DOHH2 (cell line): ENCODE measurements around the gene SLIT1.

Source experiments
- CTCF ChIP-seq: fragments of 200-600 bp; sonication (generic); IDR thresholded peaks from one replicate; pipeline ENCODE4 v1.5.1; 2014; ENCODE audit warnings: antibody characterized with exemption, mild to moderate bottlenecking, low read depth, low read length; ENCODE audit not compliant: poor library complexity, severe bottlenecking
- EZH2phosphoT487 ChIP-seq: fragments of 200-600 bp; sonication (generic); IDR thresholded peaks from 2 replicates; pipeline ENCODE4 v1.6.1; 2017; ENCODE audit warnings: borderline replicate concordance, mild to moderate bottlenecking, antibody characterized with exemption, low read length, moderate library complexity, mixed read lengths

DNA sequence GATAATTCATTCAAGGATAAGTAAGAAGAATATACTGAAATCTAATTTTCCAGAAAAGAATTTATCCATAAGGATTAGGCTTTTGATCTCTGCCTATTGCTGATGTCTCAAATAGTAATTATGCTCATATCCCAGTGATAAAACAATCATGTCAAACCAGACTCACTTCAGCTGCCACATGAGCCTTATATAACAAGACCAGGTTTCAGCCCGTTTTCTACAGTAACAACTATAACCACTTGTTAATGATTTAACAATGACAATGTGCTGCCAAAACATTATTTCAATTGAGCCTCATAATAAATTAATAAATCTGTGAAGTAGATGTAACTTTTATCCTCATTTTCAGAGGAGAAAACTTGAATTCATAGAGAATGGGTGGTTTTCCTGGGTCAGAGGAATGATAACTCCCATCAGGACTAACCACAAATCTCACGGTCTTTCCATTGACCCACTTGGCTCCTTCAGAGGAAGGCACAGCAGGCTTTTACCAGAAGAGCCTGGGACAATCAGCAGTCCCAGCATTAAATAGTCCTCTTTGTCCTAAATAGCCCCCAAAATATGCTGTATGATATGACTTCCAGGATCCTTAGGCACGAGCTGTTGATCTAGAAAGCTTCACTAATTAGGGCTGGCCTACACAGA is 42.5 kb upstream of the SLIT1 start:
- TF ChIP-seq CTCF (no peak), EZH2phosphoT487 (no peak)
